ENCODE results near the gene GRIN3B. TPM values are rescaled to one million over a fixed set of nuclear protein-coding genes. Genes with fewer than 3 reads are reported as not detected.

The GRIN3B gene
- total RNA-seq, 1 experiment from 2014 or later: 3.5 TPM

DNA sequence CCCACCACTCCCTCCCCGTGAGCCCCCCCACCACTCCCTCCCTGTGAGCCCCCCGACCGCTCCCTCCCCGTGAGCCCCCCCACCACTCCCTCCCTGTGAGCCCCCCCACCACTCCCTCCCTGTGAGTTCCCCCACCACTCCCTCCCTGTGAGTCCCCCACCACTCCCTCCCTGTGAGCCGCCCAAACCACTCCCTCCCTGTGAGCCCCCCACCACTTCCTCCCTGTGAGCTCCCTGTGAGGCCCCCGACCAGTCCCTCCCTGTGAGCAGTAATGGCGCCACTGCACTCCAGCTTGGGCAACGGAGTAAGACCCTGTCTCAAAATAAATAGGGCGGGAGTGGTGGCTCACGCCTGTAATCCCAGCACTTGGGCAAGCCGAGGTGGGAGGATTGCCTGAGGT, 49.6 kb downstream of the GRIN3B start:
- DNase-seq (ENCODE audit: low spot score): no peak
- in situ Hi-C loops (cut with HindIII; ENCODE audit: low sequenced_read_pairs): no loop called here

- DNase-seq (ENCODE audit: low spot score): no peak
- in situ Hi-C loops (cut with HindIII; ENCODE audit: low sequenced_read_pairs): no loop called here
Observed at GRCh38 chr19:1050989-1051788, 51.0 kb downstream of the GRIN3B start.

GRCh38 chr19:1051791-1052190, 51.6 kb downstream of the GRIN3B start:
- in situ Hi-C loops (cut with HindIII; ENCODE audit: low sequenced_read_pairs): no loop called here
- DNase-seq (ENCODE audit: low spot score): no peak

DNA sequence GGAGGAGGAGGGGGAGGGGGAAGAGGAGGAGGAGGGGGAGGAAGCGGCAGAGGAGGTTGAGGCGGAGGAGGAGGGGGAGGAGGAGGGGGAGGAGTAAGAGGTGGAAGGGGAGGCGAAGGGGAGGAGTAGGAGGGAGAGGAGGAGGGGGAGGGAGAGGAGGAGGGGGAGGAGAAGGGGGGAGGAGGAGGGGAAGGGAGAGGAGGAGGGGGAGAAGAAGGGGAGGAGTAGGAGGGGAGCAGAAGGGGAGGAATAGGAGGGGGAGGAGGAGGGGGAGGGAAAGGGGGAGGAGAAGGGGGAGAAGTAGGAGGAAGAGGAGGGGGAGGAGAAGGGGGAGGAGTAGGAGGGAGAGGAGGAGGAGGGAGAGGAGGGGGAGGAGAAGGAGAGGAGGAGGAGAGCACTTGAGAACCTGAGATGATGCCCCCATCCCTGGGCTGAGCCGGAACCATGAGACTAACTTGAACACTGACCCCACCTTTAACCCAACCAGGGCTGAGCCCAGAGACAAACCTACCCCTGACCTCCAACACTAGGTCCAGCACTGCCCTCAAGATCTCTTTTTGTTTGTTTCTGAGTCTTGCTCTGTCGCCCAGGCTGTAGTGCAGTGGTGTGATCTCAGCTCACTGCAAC, 52.2 kb downstream of the GRIN3B start:
- no peak for DNase-seq (ENCODE audit: low spot score)
- in situ Hi-C loops (cut with HindIII; ENCODE audit: low sequenced_read_pairs): no loop called here

DNA sequence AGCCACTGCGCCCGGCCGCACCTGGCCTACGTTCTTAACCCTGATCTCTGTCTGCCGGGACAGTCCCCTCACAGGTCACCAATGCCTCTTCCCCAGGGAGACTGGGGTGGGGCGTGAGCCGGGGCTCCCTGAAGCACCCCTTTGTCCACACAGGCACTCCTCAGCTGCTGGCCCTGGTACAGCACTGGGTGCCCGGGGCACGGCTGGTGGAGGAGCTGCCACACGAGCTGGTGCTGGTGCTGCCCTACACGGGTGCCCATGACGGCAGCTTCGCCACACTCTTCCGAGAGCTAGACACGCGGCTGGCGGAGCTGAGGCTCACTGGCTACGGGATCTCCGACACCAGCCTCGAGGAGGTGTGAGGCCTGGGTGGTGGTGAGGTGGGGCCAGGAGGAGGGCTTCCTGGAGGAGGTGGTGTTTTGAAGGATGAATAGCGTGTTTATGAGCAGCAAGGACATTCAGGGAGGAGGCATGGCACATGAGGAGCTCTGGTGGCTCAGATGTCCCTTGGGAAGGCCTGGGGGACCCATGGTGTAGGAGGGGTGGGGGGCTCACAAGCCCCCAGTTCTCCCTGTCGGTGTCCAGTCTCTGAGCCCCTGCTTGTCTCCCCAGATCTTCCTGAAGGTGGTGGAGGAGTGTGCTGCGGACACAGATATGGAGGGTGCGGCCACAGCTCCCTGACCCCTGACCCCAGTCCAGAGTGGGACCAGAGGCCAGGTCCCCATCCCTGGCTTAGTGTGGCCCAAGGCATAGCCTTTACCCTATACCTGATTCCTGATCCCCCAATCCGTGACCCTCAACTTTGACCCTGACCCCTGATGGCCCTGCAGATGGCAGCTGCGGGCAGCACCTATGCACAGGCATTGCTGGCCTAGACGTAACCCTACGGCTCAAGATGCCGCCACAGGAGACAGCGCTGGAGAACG, 53.2 kb downstream of the GRIN3B start:
- no peak for DNase-seq (ENCODE audit: low spot score)
- in situ Hi-C loops (cut with HindIII; ENCODE audit: low sequenced_read_pairs): no loop called here

DNA sequence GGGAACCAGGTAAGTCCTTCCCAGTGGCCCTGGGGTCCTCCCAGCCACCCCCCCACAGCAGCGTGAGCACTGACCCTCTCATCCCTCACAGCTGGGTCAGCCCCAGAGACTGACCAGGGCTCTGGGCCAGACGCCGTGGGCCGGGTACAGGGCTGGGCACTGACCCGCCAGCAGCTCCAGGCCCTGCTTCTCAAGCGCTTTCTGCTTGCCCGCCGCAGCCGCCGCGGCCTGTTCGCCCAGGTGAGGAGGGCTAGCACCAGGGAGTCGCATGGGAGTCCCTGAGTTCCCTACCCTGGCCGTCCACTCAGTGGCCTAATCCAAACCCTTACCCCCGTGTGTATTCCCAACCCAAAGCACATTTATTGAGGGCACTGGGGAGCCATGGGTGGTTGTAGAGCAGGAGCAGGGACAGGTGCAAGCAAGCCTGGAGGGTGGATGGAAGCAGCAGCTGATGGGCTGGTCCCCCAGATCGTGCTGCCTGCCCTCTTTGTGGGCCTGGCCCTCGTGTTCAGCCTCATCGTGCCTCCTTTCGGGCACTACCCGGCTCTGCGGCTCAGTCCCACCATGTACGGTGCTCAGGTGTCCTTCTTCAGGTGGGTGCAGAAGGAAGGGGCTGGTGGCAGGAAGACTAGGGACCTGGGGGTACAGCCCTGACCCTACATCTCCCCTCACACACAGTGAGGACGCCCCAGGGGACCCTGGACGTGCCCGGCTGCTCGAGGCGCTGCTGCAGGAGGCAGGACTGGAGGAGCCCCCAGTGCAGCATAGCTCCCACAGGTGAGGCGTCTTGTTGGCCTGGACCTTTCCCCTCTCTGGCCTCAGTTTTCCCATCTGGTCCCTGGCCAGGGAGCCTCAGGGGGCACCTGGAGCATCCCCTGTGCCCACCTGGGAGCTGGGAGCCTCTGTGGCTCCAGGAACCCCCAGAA, 54.1 kb downstream of the GRIN3B start:
- in situ Hi-C loops (cut with HindIII; ENCODE audit: low sequenced_read_pairs): no loop called here
- DNase-seq (ENCODE audit: low spot score): no peak

GRCh38 chr19:1055028-1055425, 54.8 kb downstream of the GRIN3B start:
- DNase-seq (ENCODE audit: low spot score): no peak
- in situ Hi-C loops (cut with HindIII; ENCODE audit: low sequenced_read_pairs): no loop called here

DNA sequence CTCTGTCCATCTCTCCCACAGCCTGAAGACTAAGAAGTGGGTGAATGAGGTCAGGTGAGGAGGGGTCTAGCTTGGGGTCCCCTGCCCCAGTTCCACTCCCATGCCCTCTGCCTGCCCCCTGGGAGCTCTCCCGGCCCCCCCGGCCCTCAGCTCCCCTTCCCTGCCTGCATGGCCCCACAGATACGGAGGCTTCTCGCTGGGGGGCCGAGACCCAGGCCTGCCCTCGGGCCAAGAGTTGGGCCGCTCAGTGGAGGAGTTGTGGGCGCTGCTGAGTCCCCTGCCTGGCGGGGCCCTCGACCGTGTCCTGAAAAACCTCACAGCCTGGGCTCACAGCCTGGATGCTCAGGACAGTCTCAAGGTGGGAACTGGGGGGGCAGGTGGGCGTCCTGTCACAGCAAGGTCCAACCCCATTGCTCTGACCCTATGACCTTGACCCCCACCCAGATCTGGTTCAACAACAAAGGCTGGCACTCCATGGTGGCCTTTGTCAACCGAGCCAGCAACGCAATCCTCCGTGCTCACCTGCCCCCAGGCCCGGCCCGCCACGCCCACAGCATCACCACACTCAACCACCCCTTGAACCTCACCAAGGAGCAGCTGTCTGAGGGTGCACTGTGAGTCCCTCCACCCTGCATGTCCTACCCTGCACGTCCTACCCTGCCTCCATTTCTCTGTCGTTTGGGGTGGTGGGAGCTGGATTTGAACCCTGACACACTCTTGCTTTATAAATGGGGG, 55.8 kb downstream of the GRIN3B start:
- DNase-seq (ENCODE audit: low spot score): no peak
- in situ Hi-C loops (cut with HindIII; ENCODE audit: low sequenced_read_pairs): no loop called here

GRCh38 chr19:1057176-1057855, 57.1 kb downstream of the GRIN3B start:
- DNase-seq (ENCODE audit: low spot score): no peak

GRCh38 chr19:1058112-1058511, 57.9 kb downstream of the GRIN3B start:
- in situ Hi-C loops (cut with HindIII; ENCODE audit: low sequenced_read_pairs): no loop called here
- no peak for DNase-seq (ENCODE audit: low spot score)

More at GRCh38 chr19:1057176-1057855, 57.1 kb downstream of the GRIN3B start:
- in situ Hi-C loops (cut with HindIII; ENCODE audit: low sequenced_read_pairs): no loop called here

Other genes with a start within 250 kb of the GRIN3B start
- gene MISP, start 249.3 kb upstream of the GRIN3B start, total RNA-seq (2014; rRNA removed; shearing (Covaris generic)): 1.2 and 2.8 TPM in 2 replicates
- gene PTBP1, start 203.0 kb upstream of the GRIN3B start, total RNA-seq (2014; rRNA removed; shearing (Covaris generic)): 273 and 361 TPM in 2 replicates
- 47.9 and 54.5 TPM in 2 replicates for gene PLPPR3, start 178.5 kb upstream of the GRIN3B start, total RNA-seq (2014; rRNA removed; shearing (Covaris generic))
- gene AZU1, start 172.6 kb upstream of the GRIN3B start, total RNA-seq (2014; rRNA removed; shearing (Covaris generic)): 0.25 TPM in 1 of 2 replicates, not detected in the other
- gene PRTN3, start 159.4 kb upstream of the GRIN3B start, total RNA-seq (2014; rRNA removed; shearing (Covaris generic)): 2.3 TPM in 1 of 2 replicates, not detected in the other
- not detected in 2 replicates for gene ELANE, start 148.1 kb upstream of the GRIN3B start, total RNA-seq (2014; rRNA removed; shearing (Covaris generic))
- gene CFD, start 140.8 kb upstream of the GRIN3B start, total RNA-seq (2014; rRNA removed; shearing (Covaris generic)): 3.6 and 6.1 TPM in 2 replicates
- gene MED16, start 107.2 kb upstream of the GRIN3B start, total RNA-seq (2014; rRNA removed; shearing (Covaris generic)): 51.0 and 58.7 TPM in 2 replicates
- gene RNU6-9, start 106.9 kb upstream of the GRIN3B start, total RNA-seq (2014; rRNA removed; shearing (Covaris generic)): not detected in 2 replicates
- 12.7 and 13.9 TPM in 2 replicates for gene R3HDM4, start 87.2 kb upstream of the GRIN3B start, total RNA-seq (2014; rRNA removed; shearing (Covaris generic))
- gene KISS1R, start 83.1 kb upstream of the GRIN3B start, total RNA-seq (2014; rRNA removed; shearing (Covaris generic)): 1.8 and 1.9 TPM in 2 replicates
- 95.4 and 103 TPM in 2 replicates for gene ARID3A, start 74.4 kb upstream of the GRIN3B start, total RNA-seq (2014; rRNA removed; shearing (Covaris generic))
- 176 and 280 TPM in 2 replicates for gene WDR18, start 16.1 kb upstream of the GRIN3B start, total RNA-seq (2014; rRNA removed; shearing (Covaris generic))
- gene TMEM259, start 20.7 kb downstream of the GRIN3B start, total RNA-seq (2014; rRNA removed; shearing (Covaris generic)): 131 and 142 TPM in 2 replicates
- gene RNU6-2, start 21.1 kb downstream of the GRIN3B start, total RNA-seq (2014; rRNA removed; shearing (Covaris generic)): not detected in 2 replicates
- gene CNN2, start 26.2 kb downstream of the GRIN3B start, total RNA-seq (2014; rRNA removed; shearing (Covaris generic)): 245 and 296 TPM in 2 replicates
- gene ABCA7, start 39.7 kb downstream of the GRIN3B start, total RNA-seq (2014; rRNA removed; shearing (Covaris generic)): 6.2 and 13.9 TPM in 2 replicates
- 126 and 134 TPM in 2 replicates for gene ARHGAP45, start 66.7 kb downstream of the GRIN3B start, total RNA-seq (2014; rRNA removed; shearing (Covaris generic))
- gene POLR2E, start 95.0 kb downstream of the GRIN3B start, total RNA-seq (2014; rRNA removed; shearing (Covaris generic)): 326 and 355 TPM in 2 replicates
- gene GPX4, start 103.6 kb downstream of the GRIN3B start, total RNA-seq (2014; rRNA removed; shearing (Covaris generic)): 593 and 784 TPM in 2 replicates
- gene SBNO2, start 173.8 kb downstream of the GRIN3B start, total RNA-seq (2014; rRNA removed; shearing (Covaris generic)): 22.3 and 25.1 TPM in 2 replicates
- 83.6 and 94.8 TPM in 2 replicates for gene STK11, start 205.4 kb downstream of the GRIN3B start, total RNA-seq (2014; rRNA removed; shearing (Covaris generic))
- 3.6 and 5.6 TPM in 2 replicates for gene CBARP, start 237.6 kb downstream of the GRIN3B start, total RNA-seq (2014; rRNA removed; shearing (Covaris generic))
- gene ATP5F1D, start 241.3 kb downstream of the GRIN3B start, total RNA-seq (2014; rRNA removed; shearing (Covaris generic)): 61.3 and 98.5 TPM in 2 replicates
- gene MIDN, start 248.2 kb downstream of the GRIN3B start, total RNA-seq (2014; rRNA removed; shearing (Covaris generic)): 14.0 and 17.5 TPM in 2 replicates